OCI-LY7 (cell line): Measurements from ENCODE around the gene SHC2.

Source experiments
- EZH2phosphoT487 ChIP-seq: fragments of 200-600 bp; sonication (generic); IDR thresholded peaks from 2 replicates; pipeline ENCODE4 v1.6.1; 2018; ENCODE audit warnings: low read depth, borderline replicate concordance, mild to moderate bottlenecking, mixed run types, antibody characterized with exemption, low read length, moderate library complexity, mixed read lengths
- TF ChIP-seq, protein P1 (sequence below): fragments of 200-600 bp; sonication (generic); conservative IDR thresholded peaks from 2 replicates; pipeline ENCODE4 v1.5.1; 2014; ENCODE audit warnings: mild to moderate bottlenecking, antibody characterized with exemption, low read length, moderate library complexity, mixed read lengths

DNA sequence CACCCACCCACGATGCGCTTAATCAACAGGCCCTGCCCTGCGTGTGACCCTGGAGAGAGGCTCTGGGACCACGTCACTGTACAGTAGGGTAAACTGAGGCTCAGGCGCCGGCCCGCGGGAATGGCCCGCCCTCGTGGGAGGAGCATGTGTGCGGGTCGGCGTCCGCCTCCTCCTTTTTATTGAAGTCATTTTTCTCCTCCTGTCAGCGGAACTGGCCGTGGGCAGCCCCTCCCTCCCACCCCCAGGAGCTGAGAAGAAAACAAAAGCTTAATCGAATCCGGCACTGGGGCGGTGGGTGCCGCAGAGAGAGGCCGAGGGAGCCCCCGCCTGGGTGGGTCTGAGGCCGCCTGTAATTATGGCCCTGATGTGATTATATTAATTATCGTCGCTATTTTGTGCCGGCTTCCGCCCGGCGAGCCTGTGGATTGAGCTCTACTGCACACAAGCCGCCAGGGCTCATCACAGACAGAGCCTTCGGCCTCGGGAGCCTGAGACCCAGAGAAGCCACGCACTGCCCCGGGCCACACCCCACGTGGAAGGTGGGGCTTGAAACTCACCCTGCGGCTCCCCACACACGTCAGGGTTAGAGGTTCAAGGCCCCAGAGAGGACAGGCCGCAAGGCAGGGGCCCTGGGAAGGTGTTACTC is 58.8 kb downstream of the SHC2 start:
- TF ChIP-seq, protein P1, sequence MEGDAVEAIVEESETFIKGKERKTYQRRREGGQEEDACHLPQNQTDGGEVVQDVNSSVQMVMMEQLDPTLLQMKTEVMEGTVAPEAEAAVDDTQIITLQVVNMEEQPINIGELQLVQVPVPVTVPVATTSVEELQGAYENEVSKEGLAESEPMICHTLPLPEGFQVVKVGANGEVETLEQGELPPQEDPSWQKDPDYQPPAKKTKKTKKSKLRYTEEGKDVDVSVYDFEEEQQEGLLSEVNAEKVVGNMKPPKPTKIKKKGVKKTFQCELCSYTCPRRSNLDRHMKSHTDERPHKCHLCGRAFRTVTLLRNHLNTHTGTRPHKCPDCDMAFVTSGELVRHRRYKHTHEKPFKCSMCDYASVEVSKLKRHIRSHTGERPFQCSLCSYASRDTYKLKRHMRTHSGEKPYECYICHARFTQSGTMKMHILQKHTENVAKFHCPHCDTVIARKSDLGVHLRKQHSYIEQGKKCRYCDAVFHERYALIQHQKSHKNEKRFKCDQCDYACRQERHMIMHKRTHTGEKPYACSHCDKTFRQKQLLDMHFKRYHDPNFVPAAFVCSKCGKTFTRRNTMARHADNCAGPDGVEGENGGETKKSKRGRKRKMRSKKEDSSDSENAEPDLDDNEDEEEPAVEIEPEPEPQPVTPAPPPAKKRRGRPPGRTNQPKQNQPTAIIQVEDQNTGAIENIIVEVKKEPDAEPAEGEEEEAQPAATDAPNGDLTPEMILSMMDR = no peak
- no peak for TF ChIP-seq EZH2phosphoT487
